GM21723 (cell line): Measurements from ENCODE around the gene COL13A1.

ENCODE experiments used
- ATAC-seq: cut with Tn5 transposase; IDR thresholded peaks from one replicate; pipeline ENCODE4 v1.9.1; 2021; ENCODE audit warnings: mild to moderate bottlenecking, moderate library complexity; ENCODE audit not compliant: unreplicated experiment

The COL13A1 gene

GRCh38 chr10:69801434-69802315 lies at the start of gene COL13A1:
Gene COL13A1 (plus strand): TSS chr10:69801906. CDS start chr10:69802424, 518 bp downstream.
- ATAC-seq, result no peak

- ATAC-seq, result no peak
These were observed 49.2 kb upstream of the COL13A1 start for GRCh38 chr10:69752479-69752878.

GRCh38 chr10:69756279-69756678 lies 45.4 kb upstream of the COL13A1 start:
- ATAC-seq, result no peak

GRCh38 chr10:69757206-69757552 lies 44.5 kb upstream of the COL13A1 start:
- ATAC-seq, result no peak

- ATAC-seq, result no peak
These were observed 44.0 kb upstream of the COL13A1 start for GRCh38 chr10:69757553-69758309.

- no peak for ATAC-seq
These were observed 43.4 kb upstream of the COL13A1 start for GRCh38 chr10:69758310-69758728.

GRCh38 chr10:69759641-69760040 lies 42.1 kb upstream of the COL13A1 start:
- no peak for ATAC-seq

- no peak for ATAC-seq
These were observed 41.6 kb upstream of the COL13A1 start for GRCh38 chr10:69760072-69760471.

GRCh38 chr10:69761320-69761719 lies 40.4 kb upstream of the COL13A1 start:
- ATAC-seq, result no peak

- ATAC-seq, result no peak
These were observed 35.4 kb upstream of the COL13A1 start for GRCh38 chr10:69766161-69766910.

- no peak for ATAC-seq
These were observed 33.9 kb upstream of the COL13A1 start for GRCh38 chr10:69767793-69768192.

GRCh38 chr10:69768386-69768785 lies 33.3 kb upstream of the COL13A1 start:
- ATAC-seq, result no peak

- ATAC-seq, result no peak
These were observed 32.2 kb upstream of the COL13A1 start for GRCh38 chr10:69769395-69769992.

- no peak for ATAC-seq
These were observed 28.6 kb upstream of the COL13A1 start for GRCh38 chr10:69772933-69773704.

- no peak for ATAC-seq
These were observed 27.1 kb upstream of the COL13A1 start for GRCh38 chr10:69774596-69774995.

GRCh38 chr10:69780077-69780476 lies 21.6 kb upstream of the COL13A1 start:
- no peak for ATAC-seq

GRCh38 chr10:69781576-69781975 lies 20.1 kb upstream of the COL13A1 start:
- no peak for ATAC-seq

- ATAC-seq, result no peak
These were observed 18.2 kb upstream of the COL13A1 start for GRCh38 chr10:69783515-69783914.

- ATAC-seq, result no peak
These were observed 14.9 kb upstream of the COL13A1 start for GRCh38 chr10:69786791-69787190.

- ATAC-seq, result no peak
These were observed 14.0 kb upstream of the COL13A1 start for GRCh38 chr10:69787681-69788080.
